IPS DF 4.7 (cell line): Measurements from ENCODE around the gene SP2.

Experiments
- DNase-seq: peaks from one replicate; pipeline ENCODE4 v3.0.0-alpha.2; 2013; ENCODE audit warnings: low spot score; ENCODE audit errors: extremely low read depth

The SP2 gene

GRCh38 chr17:47970725-47971499 is 74.9 kb downstream of the SP2 start, which contains the start of gene CDK5RAP3:
TSS of gene CDK5RAP3 (plus strand) at chr17:47971113. CDS start at chr17:47971147, 34 bp downstream.
- peak; percentile 93 for DNase-seq

- DNase-seq: no peak
Observed at GRCh38 chr17:47973541-47973940, 77.5 kb downstream of the SP2 start.

GRCh38 chr17:47975189-47975822 is 79.3 kb downstream of the SP2 start:
- no peak for DNase-seq

- DNase-seq: no peak
Observed at GRCh38 chr17:47975823-47976205, 79.8 kb downstream of the SP2 start.

- no peak for DNase-seq
Observed at GRCh38 chr17:47978324-47978723, 82.3 kb downstream of the SP2 start.
